HEK293 (cell line): ENCODE measurements around the gene GUCY1A2.

Experiments
- CTCF ChIA-PET: fragments of 350-600 bp; formaldehyde crosslinking; extraction: SDS; loops from one replicate; lab custom pipeline; 2021; ENCODE audit warnings: antibody characterized with exemption; lab: Yijun Ruan, JAX
- POLR2A ChIA-PET: fragments of 300-600 bp; formaldehyde crosslinking; extraction: SDS; loops from one replicate; lab custom pipeline; 2020; ENCODE audit warnings: antibody characterized with exemption, inconsistent platforms; lab: Yijun Ruan, JAX
- H3K27ac ChIP-seq: fragments of 200-500 bp; sonication (Bioruptor generic); 2 replicates; pipeline ENCODE4 v1.5.1; 2014; ENCODE audit warnings: low read depth, low read length, control low read depth, inconsistent platforms; ENCODE audit errors: extremely low read depth
- H3K36me3 ChIP-seq, 2 experiments: fragments of 200-500 bp in 1 of 2; sonication (Bioruptor generic) in 1 of 2; 1 replicate in 1 of 2; 2 replicates in 1 of 2; pipeline ENCODE4 v1.5.1; 2014 to 2017; ENCODE audit warnings: inconsistent platforms in 2 of 2, low read length in 2 of 2; ENCODE audit not compliant: control insufficient read depth in 2 of 2, insufficient read depth in 1 of 2
- H3K4me1 ChIP-seq: fragments of 200-500 bp; sonication (Bioruptor generic); 2 replicates; pipeline ENCODE4 v1.5.1; 2014; ENCODE audit warnings: mild to moderate bottlenecking, low read length, inconsistent platforms; ENCODE audit not compliant: control insufficient read depth, insufficient read depth
- H3K4me3 ChIP-seq: 2 replicates; pipeline ENCODE4 v1.5.1; 2011; ENCODE audit warnings: low read depth, mild to moderate bottlenecking, control low read depth, low read length, moderate library complexity
- H3K9me3 ChIP-seq: fragments of 200-500 bp; sonication (Bioruptor generic); 2 replicates; pipeline ENCODE4 v1.5.1; 2014; ENCODE audit warnings: low read depth, low read length, inconsistent platforms; ENCODE audit not compliant: control insufficient read depth, insufficient read depth
- BCL11B ChIP-seq: fragments of 450-650 bp; formaldehyde crosslinking; IDR thresholded peaks from 2 replicates; pipeline ENCODE4 v1.5.1; 2016; ENCODE audit warnings: low read depth, missing biosample characterization, missing genetic modification characterization
- GLI4 ChIP-seq: fragments of 450-650 bp; formaldehyde crosslinking; IDR thresholded peaks from 2 replicates; pipeline ENCODE4 v1.5.1; 2016; ENCODE audit warnings: missing biosample characterization, missing genetic modification characterization
- GLIS2 ChIP-seq: fragments of 450-650 bp; formaldehyde crosslinking; IDR thresholded peaks from 2 replicates; pipeline ENCODE4 v1.5.1; 2016; ENCODE audit warnings: missing biosample characterization, missing genetic modification characterization
- MEIS1 ChIP-seq: sonication (generic); formaldehyde crosslinking; IDR thresholded peaks from 2 replicates; pipeline ENCODE4 v1.8.1; 2022; ENCODE audit warnings: missing genetic modification reagents, mild to moderate bottlenecking, borderline replicate concordance
- OVOL3 ChIP-seq: fragments of 450-650 bp; formaldehyde crosslinking; IDR thresholded peaks from 2 replicates; pipeline ENCODE4 v1.5.1; 2016; ENCODE audit warnings: missing biosample characterization, missing genetic modification characterization
- WT1 ChIP-seq: fragments of 450-650 bp; formaldehyde crosslinking; IDR thresholded peaks from 2 replicates; pipeline ENCODE4 v1.5.1; 2016; ENCODE audit warnings: missing biosample characterization, missing genetic modification characterization
- ZFP41 ChIP-seq: fragments of 450-650 bp; formaldehyde crosslinking; IDR thresholded peaks from 2 replicates; pipeline ENCODE4 v1.5.1; 2016; ENCODE audit warnings: missing biosample characterization, missing genetic modification characterization, borderline replicate concordance
- ZNF10 ChIP-seq: fragments of 450-650 bp; formaldehyde crosslinking; IDR thresholded peaks from 2 replicates; pipeline ENCODE4 v1.5.1; 2017; ENCODE audit warnings: missing biosample characterization, missing genetic modification characterization
- ZNF138 ChIP-seq: fragments of 450-650 bp; formaldehyde crosslinking; IDR thresholded peaks from 2 replicates; pipeline ENCODE4 v1.5.1; 2016; ENCODE audit warnings: missing biosample characterization, missing genetic modification characterization, borderline replicate concordance
- ZNF324 ChIP-seq: fragments of 450-650 bp; formaldehyde crosslinking; IDR thresholded peaks from 2 replicates; pipeline ENCODE4 v1.5.1; 2016; ENCODE audit warnings: missing biosample characterization, missing genetic modification characterization
- ZNF558 ChIP-seq: fragments of 450-650 bp; formaldehyde crosslinking; IDR thresholded peaks from 2 replicates; pipeline ENCODE4 v1.5.1; 2016; ENCODE audit warnings: missing biosample characterization, missing genetic modification characterization
- ZNF654 ChIP-seq: fragments of 450-650 bp; formaldehyde crosslinking; IDR thresholded peaks from 2 replicates; pipeline ENCODE4 v1.5.1; 2016; ENCODE audit warnings: low read depth, missing biosample characterization, missing genetic modification characterization
- TF ChIP-seq, protein P1 (sequence below): fragments of 450-650 bp; formaldehyde crosslinking; IDR thresholded peaks from 2 replicates; pipeline ENCODE4 v1.5.1; 2016; ENCODE audit warnings: missing biosample characterization, missing genetic modification characterization, borderline replicate concordance
- TF ChIP-seq, protein P2 (sequence below): sonication (generic); formaldehyde crosslinking; IDR thresholded peaks from 2 replicates; pipeline ENCODE4 v1.8.1; 2022; ENCODE audit warnings: mild to moderate bottlenecking, moderate library complexity, missing genetic modification reagents
- TF ChIP-seq, protein P3 (sequence below): fragments of 450-650 bp; formaldehyde crosslinking; IDR thresholded peaks from 2 replicates; pipeline ENCODE4 v1.5.1; 2016; ENCODE audit warnings: missing biosample characterization, missing genetic modification characterization
- TF ChIP-seq, protein P4 (sequence below): fragments of 450-650 bp; formaldehyde crosslinking; IDR thresholded peaks from 2 replicates; pipeline ENCODE4; 2016; ENCODE audit warnings: missing biosample characterization, missing genetic modification characterization
- TF ChIP-seq, protein P5 (sequence below): fragments of 450-650 bp; formaldehyde crosslinking; IDR thresholded peaks from 2 replicates; pipeline ENCODE4 v1.5.1; 2016; ENCODE audit warnings: missing biosample characterization, missing genetic modification characterization
- TF ChIP-seq, protein P6 (sequence below): fragments of 450-650 bp; formaldehyde crosslinking; IDR thresholded peaks from 2 replicates; pipeline ENCODE4 v1.5.1; 2016; ENCODE audit warnings: missing biosample characterization, missing genetic modification characterization, borderline replicate concordance

The GUCY1A2 gene

DNA sequence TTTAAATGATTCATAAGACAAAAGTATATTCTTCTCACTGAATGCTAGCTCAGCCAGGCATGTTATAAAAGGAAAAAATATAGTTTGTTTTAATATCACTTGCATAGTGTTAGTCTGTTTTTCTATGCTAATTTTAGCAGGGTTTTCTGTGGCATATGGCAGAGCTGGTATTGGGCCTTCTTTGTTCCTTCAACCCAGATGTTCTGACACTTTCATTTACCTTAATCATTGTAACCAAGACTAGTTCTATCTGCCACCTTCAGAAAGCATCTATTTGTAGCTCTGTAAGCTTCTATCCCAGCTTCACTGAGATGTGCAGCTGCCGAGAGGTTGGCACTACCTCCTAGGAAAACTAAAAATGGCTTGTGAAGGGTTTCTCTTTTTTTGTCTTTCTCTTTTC is 338.7 kb downstream of the GUCY1A2 start (continued):
- no peak for TF ChIP-seq OVOL3 (tag by site-specific recombination)
- no peak for TF ChIP-seq WT1 (tag by site-specific recombination)
- TF ChIP-seq, protein P1, sequence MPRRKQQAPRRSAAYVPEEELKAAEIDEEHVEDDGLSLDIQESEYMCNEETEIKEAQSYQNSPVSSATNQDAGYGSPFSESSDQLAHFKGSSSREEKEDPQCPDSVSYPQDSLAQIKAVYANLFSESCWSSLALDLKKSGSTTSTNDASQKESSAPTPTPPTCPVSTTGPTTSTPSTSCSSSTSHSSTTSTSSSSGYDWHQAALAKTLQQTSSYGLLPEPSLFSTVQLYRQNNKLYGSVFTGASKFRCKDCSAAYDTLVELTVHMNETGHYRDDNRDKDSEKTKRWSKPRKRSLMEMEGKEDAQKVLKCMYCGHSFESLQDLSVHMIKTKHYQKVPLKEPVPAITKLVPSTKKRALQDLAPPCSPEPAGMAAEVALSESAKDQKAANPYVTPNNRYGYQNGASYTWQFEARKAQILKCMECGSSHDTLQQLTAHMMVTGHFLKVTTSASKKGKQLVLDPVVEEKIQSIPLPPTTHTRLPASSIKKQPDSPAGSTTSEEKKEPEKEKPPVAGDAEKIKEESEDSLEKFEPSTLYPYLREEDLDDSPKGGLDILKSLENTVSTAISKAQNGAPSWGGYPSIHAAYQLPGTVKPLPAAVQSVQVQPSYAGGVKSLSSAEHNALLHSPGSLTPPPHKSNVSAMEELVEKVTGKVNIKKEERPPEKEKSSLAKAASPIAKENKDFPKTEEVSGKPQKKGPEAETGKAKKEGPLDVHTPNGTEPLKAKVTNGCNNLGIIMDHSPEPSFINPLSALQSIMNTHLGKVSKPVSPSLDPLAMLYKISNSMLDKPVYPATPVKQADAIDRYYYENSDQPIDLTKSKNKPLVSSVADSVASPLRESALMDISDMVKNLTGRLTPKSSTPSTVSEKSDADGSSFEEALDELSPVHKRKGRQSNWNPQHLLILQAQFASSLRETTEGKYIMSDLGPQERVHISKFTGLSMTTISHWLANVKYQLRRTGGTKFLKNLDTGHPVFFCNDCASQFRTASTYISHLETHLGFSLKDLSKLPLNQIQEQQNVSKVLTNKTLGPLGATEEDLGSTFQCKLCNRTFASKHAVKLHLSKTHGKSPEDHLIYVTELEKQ (tag by site-specific recombination) = no peak
- no peak for TF ChIP-seq ZNF138 (tag by site-specific recombination)
- no peak for TF ChIP-seq ZNF10 (tag by site-specific recombination)
- TF ChIP-seq BCL11B (tag by site-specific recombination) = no peak
- TF ChIP-seq, all 188 proteins: peak for 0

DNA sequence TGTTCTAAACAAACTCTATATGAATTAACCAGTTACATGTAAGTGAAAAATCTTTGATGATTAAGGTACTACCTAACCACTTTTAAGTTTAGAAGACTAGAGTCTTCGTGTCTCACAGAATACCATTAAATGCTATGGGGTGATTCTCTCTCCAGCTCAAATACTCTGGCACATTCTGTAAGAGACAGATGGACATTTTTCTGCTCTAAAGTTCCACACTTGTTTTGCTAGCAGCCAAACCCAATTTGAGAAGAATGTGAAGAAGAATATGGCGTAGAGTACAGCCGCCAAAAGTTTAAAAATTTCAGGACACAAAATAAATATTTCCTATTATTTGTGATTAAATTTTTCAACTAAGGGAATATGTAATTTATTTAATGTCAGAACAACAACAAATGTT is 339.1 kb downstream of the GUCY1A2 start:
- TF ChIP-seq, protein P2, sequence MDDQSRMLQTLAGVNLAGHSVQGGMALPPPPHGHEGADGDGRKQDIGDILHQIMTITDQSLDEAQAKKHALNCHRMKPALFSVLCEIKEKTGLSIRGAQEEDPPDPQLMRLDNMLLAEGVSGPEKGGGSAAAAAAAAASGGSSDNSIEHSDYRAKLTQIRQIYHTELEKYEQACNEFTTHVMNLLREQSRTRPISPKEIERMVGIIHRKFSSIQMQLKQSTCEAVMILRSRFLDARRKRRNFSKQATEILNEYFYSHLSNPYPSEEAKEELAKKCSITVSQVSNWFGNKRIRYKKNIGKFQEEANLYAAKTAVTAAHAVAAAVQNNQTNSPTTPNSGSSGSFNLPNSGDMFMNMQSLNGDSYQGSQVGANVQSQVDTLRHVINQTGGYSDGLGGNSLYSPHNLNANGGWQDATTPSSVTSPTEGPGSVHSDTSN (CRISPR knock-in tag) = no peak
- TF ChIP-seq, protein P3, sequence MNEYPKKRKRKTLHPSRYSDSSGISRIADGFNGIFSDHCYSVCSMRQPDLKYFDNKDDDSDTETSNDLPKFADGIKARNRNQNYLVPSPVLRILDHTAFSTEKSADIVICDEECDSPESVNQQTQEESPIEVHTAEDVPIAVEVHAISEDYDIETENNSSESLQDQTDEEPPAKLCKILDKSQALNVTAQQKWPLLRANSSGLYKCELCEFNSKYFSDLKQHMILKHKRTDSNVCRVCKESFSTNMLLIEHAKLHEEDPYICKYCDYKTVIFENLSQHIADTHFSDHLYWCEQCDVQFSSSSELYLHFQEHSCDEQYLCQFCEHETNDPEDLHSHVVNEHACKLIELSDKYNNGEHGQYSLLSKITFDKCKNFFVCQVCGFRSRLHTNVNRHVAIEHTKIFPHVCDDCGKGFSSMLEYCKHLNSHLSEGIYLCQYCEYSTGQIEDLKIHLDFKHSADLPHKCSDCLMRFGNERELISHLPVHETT = no peak
- TF ChIP-seq, protein P4, sequence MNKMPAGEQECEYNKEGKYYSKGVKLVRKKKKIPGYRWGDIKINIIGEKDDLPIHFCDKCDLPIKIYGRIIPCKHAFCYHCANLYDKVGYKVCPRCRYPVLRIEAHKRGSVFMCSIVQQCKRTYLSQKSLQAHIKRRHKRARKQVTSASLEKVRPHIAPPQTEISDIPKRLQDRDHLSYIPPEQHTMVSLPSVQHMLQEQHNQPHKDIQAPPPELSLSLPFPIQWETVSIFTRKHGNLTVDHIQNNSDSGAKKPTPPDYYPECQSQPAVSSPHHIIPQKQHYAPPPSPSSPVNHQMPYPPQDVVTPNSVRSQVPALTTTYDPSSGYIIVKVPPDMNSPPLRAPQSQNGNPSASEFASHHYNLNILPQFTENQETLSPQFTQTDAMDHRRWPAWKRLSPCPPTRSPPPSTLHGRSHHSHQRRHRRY (tag by site-specific recombination) = no peak
- TF ChIP-seq ZNF324 (tag by site-specific recombination) = no peak
- TF ChIP-seq ZNF558 (tag by site-specific recombination) = no peak
- TF ChIP-seq ZNF654 (tag by site-specific recombination) = no peak
- TF ChIP-seq, protein P5, sequence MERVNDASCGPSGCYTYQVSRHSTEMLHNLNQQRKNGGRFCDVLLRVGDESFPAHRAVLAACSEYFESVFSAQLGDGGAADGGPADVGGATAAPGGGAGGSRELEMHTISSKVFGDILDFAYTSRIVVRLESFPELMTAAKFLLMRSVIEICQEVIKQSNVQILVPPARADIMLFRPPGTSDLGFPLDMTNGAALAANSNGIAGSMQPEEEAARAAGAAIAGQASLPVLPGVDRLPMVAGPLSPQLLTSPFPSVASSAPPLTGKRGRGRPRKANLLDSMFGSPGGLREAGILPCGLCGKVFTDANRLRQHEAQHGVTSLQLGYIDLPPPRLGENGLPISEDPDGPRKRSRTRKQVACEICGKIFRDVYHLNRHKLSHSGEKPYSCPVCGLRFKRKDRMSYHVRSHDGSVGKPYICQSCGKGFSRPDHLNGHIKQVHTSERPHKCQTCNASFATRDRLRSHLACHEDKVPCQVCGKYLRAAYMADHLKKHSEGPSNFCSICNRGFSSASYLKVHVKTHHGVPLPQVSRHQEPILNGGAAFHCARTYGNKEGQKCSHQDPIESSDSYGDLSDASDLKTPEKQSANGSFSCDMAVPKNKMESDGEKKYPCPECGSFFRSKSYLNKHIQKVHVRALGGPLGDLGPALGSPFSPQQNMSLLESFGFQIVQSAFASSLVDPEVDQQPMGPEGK (tag by site-specific recombination) = no peak
- CTCF ChIA-PET = interaction anchor here (0.6 kb wide), 1 partner anchor 121 kb away, joined by 3 read pairs; no protein-coding TSS in a partner anchor

DNA sequence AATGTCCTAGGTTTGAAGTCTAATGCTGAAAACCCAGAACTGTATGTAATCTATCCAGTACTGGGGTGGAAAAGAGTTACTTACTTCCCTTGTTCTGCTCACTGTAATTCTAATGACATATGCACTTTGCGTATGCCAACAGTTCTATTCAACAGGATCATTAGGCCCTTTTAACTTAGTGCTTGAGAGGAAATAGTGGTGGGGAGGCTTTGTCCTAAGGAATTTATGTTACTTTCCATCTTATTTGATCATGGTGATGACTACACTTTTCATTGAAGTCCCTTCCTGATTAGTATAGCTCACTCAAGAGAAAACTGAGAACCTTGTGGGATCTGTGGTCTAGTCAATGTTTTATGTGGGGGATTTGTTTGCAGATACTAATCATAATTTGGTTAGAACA is 348.2 kb downstream of the GUCY1A2 start:
- Histone ChIP-seq H3K9me3 (no peaks in the 10 kb centered on the region), H3K4me3 (no peak overlapping the region), H3K36me3 (no peaks in the 10 kb centered on the region), H3K4me1 (no peaks in the 10 kb centered on the region), H3K27ac (no peak overlapping the region)
- ChIA-PET POLR2A (interaction anchor here (0.6 kb wide), 1 partner anchor 46 kb away, joined by 5 read pairs; no protein-coding TSS in a partner anchor), CTCF (interaction anchor here (0.7 kb wide), 1 partner anchor 84 kb away, joined by 3 read pairs; no protein-coding TSS in a partner anchor)
- TF ChIP-seq, protein P6, sequence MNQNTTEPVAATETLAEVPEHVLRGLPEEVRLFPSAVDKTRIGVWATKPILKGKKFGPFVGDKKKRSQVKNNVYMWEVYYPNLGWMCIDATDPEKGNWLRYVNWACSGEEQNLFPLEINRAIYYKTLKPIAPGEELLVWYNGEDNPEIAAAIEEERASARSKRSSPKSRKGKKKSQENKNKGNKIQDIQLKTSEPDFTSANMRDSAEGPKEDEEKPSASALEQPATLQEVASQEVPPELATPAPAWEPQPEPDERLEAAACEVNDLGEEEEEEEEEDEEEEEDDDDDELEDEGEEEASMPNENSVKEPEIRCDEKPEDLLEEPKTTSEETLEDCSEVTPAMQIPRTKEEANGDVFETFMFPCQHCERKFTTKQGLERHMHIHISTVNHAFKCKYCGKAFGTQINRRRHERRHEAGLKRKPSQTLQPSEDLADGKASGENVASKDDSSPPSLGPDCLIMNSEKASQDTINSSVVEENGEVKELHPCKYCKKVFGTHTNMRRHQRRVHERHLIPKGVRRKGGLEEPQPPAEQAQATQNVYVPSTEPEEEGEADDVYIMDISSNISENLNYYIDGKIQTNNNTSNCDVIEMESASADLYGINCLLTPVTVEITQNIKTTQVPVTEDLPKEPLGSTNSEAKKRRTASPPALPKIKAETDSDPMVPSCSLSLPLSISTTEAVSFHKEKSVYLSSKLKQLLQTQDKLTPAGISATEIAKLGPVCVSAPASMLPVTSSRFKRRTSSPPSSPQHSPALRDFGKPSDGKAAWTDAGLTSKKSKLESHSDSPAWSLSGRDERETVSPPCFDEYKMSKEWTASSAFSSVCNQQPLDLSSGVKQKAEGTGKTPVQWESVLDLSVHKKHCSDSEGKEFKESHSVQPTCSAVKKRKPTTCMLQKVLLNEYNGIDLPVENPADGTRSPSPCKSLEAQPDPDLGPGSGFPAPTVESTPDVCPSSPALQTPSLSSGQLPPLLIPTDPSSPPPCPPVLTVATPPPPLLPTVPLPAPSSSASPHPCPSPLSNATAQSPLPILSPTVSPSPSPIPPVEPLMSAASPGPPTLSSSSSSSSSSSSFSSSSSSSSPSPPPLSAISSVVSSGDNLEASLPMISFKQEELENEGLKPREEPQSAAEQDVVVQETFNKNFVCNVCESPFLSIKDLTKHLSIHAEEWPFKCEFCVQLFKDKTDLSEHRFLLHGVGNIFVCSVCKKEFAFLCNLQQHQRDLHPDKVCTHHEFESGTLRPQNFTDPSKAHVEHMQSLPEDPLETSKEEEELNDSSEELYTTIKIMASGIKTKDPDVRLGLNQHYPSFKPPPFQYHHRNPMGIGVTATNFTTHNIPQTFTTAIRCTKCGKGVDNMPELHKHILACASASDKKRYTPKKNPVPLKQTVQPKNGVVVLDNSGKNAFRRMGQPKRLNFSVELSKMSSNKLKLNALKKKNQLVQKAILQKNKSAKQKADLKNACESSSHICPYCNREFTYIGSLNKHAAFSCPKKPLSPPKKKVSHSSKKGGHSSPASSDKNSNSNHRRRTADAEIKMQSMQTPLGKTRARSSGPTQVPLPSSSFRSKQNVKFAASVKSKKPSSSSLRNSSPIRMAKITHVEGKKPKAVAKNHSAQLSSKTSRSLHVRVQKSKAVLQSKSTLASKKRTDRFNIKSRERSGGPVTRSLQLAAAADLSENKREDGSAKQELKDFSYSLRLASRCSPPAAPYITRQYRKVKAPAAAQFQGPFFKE (tag by site-specific recombination) = no peak
- TF ChIP-seq GLIS2 (tag by site-specific recombination) (no peak), ZFP41 (tag by site-specific recombination) (no peak), GLI4 (tag by site-specific recombination) (no peak), MEIS1 (no peak)

More for the DNA sequence above, 339.1 kb downstream of the GUCY1A2 start:
- no peaks in the 10 kb centered on the region for H3K36me3 ChIP-seq
- no peaks in the 10 kb centered on the region for H3K9me3 ChIP-seq
- POLR2A ChIA-PET = no interaction called here
- H3K27ac ChIP-seq = no peak overlapping the region
- H3K4me1 ChIP-seq = no peaks in the 10 kb centered on the region
- no peak overlapping the region for H3K4me3 ChIP-seq
